Measurements from ENCODE around the gene TSPYL4.

TSPYL4 gene

GRCh38 chr6:116221067-116221466 lies 32.8 kb downstream of the TSPYL4 start:
- Histone ChIP-seq H3K4me1 (ENCODE audit: insufficient read depth, low read length) (no peaks in the 10 kb centered on the region), H3K27ac (ENCODE audit: low read length) (no peak overlapping the region), H3K79me2 (ENCODE audit: insufficient read depth, low read length) (no peaks in the 10 kb centered on the region), H3K4me3 (ENCODE audit: low read depth in 1 of 2, low read length in 2 of 2) (no peak overlapping the region), H3K9me3 (ENCODE audit: insufficient read depth, low read length, severe bottlenecking) (no peaks in the 10 kb centered on the region), H2AFZ (ENCODE audit: low read depth, low read length) (no peak overlapping the region), H3K4me2 (ENCODE audit: insufficient read depth, low read length) (no peak overlapping the region), H3K27me3 (ENCODE audit: insufficient read depth, low read length, poor library complexity) (no peaks in the 10 kb centered on the region), H3K36me3 (ENCODE audit: insufficient read depth, low read length) (no peaks in the 10 kb centered on the region), H4K20me1 (ENCODE audit: insufficient read depth, low read length) (no peaks in the 10 kb centered on the region), H3K9ac (ENCODE audit: low read depth, low read length) (no peak overlapping the region)
- DNase-seq (no peak), ATAC-seq (ENCODE audit: insufficient read depth, low read depth) (no peak)
- TF ChIP-seq EZH2 (IDR thresholded peaks at IDR 0.05; ENCODE audit: borderline replicate concordance, low read depth, low read length, severe bottlenecking) (no peak), CTCF (IDR thresholded peaks at IDR 0.05; ENCODE audit: borderline replicate concordance, extremely low read depth, low read length, poor library complexity, severe bottlenecking) (no peak)

GRCh38 chr6:116218866-116219265 lies 35.0 kb downstream of the TSPYL4 start:
- Histone ChIP-seq H3K4me2 (ENCODE audit: insufficient read depth, low read length) (no peak overlapping the region), H3K9ac (ENCODE audit: low read depth, low read length) (no peak overlapping the region), H3K79me2 (ENCODE audit: insufficient read depth, low read length) (no peaks in the 10 kb centered on the region), H3K4me1 (ENCODE audit: insufficient read depth, low read length) (no peaks in the 10 kb centered on the region), H2AFZ (ENCODE audit: low read depth, low read length) (no peak overlapping the region), H3K4me3 (ENCODE audit: low read depth in 1 of 2, low read length in 2 of 2) (no peak overlapping the region), H4K20me1 (ENCODE audit: insufficient read depth, low read length) (no peaks in the 10 kb centered on the region), H3K9me3 (ENCODE audit: insufficient read depth, low read length, severe bottlenecking) (no peaks in the 10 kb centered on the region), H3K27me3 (ENCODE audit: insufficient read depth, low read length, poor library complexity) (no peaks in the 10 kb centered on the region), H3K27ac (ENCODE audit: low read length) (no peak overlapping the region), H3K36me3 (ENCODE audit: insufficient read depth, low read length) (no peaks in the 10 kb centered on the region)
- no peak for ATAC-seq (ENCODE audit: insufficient read depth, low read depth)
- no peak for DNase-seq
- TF ChIP-seq EZH2 (IDR thresholded peaks at IDR 0.05; ENCODE audit: borderline replicate concordance, low read depth, low read length, severe bottlenecking) (no peak), CTCF (IDR thresholded peaks at IDR 0.05; ENCODE audit: borderline replicate concordance, extremely low read depth, low read length, poor library complexity, severe bottlenecking) (no peak)

- Histone ChIP-seq H3K36me3 (ENCODE audit: insufficient read depth, low read length) (no peaks in the 10 kb centered on the region), H4K20me1 (ENCODE audit: insufficient read depth, low read length) (no peaks in the 10 kb centered on the region), H2AFZ (ENCODE audit: low read depth, low read length) (no peak overlapping the region), H3K9me3 (ENCODE audit: insufficient read depth, low read length, severe bottlenecking) (no peaks in the 10 kb centered on the region), H3K27me3 (ENCODE audit: insufficient read depth, low read length, poor library complexity) (no peaks in the 10 kb centered on the region), H3K4me1 (ENCODE audit: insufficient read depth, low read length) (no peaks in the 10 kb centered on the region), H3K79me2 (ENCODE audit: insufficient read depth, low read length) (no peaks in the 10 kb centered on the region), H3K4me3 (ENCODE audit: low read depth in 1 of 2, low read length in 2 of 2) (no peak overlapping the region), H3K9ac (ENCODE audit: low read depth, low read length) (no peak overlapping the region), H3K27ac (ENCODE audit: low read length) (no peak overlapping the region), H3K4me2 (ENCODE audit: insufficient read depth, low read length) (no peak overlapping the region)
- ATAC-seq (ENCODE audit: insufficient read depth, low read depth) (no peak), DNase-seq (no peak)
- TF ChIP-seq CTCF (IDR thresholded peaks at IDR 0.05; ENCODE audit: borderline replicate concordance, extremely low read depth, low read length, poor library complexity, severe bottlenecking) (peak; percentile 59), EZH2 (IDR thresholded peaks at IDR 0.05; ENCODE audit: borderline replicate concordance, low read depth, low read length, severe bottlenecking) (no peak)
Observed at GRCh38 chr6:116218172-116218633, 35.7 kb downstream of the TSPYL4 start.

- H4K20me1 ChIP-seq (ENCODE audit: insufficient read depth, low read length), result no peaks in the 10 kb centered on the region
- no peak overlapping the region for H3K4me2 ChIP-seq (ENCODE audit: insufficient read depth, low read length)
- H3K27me3 ChIP-seq (ENCODE audit: insufficient read depth, low read length, poor library complexity), result no peaks in the 10 kb centered on the region
- H3K9ac ChIP-seq (ENCODE audit: low read depth, low read length), result no peak overlapping the region
- H3K79me2 ChIP-seq (ENCODE audit: insufficient read depth, low read length), result no peaks in the 10 kb centered on the region
- H3K4me3 ChIP-seq (ENCODE audit: low read depth in 1 of 2, low read length in 2 of 2), result no peak overlapping the region
- no peaks in the 10 kb centered on the region for H3K36me3 ChIP-seq (ENCODE audit: insufficient read depth, low read length)
- H3K9me3 ChIP-seq (ENCODE audit: insufficient read depth, low read length, severe bottlenecking), result no peaks in the 10 kb centered on the region
- H3K27ac ChIP-seq (ENCODE audit: low read length), result no peak overlapping the region
- TF ChIP-seq CTCF (IDR thresholded peaks at IDR 0.05; ENCODE audit: borderline replicate concordance, extremely low read depth, low read length, poor library complexity, severe bottlenecking) (peak; percentile 58), EZH2 (IDR thresholded peaks at IDR 0.05; ENCODE audit: borderline replicate concordance, low read depth, low read length, severe bottlenecking) (no peak)
- no peaks in the 10 kb centered on the region for H3K4me1 ChIP-seq (ENCODE audit: insufficient read depth, low read length)
- H2AFZ ChIP-seq (ENCODE audit: low read depth, low read length), result no peak overlapping the region
- ATAC-seq (ENCODE audit: insufficient read depth, low read depth), result peak; percentile 57; the same call in 1 of the 3 replicates
- DNase-seq, result no peak
Observed at GRCh38 chr6:116217069-116217468, 36.8 kb downstream of the TSPYL4 start.

All from DND-41 (cell line).